K562 (cell line): ENCODE measurements around the gene ZFYVE26. TPM values are rescaled to one million over a fixed set of nuclear protein-coding genes. Genes with fewer than 3 reads are reported as not detected.

Experiments used
- ATF3 ChIP-seq, 2 experiments: fragments of 450-650 bp in 1 of 2; sonication (generic) in 1 of 2; formaldehyde crosslinking in 1 of 2; IDR thresholded peaks in 1 of 2; conservative IDR thresholded peaks in 1 of 2; 2 replicates each; pipeline versions ENCODE4 v1.6.1 to v1.8.1; 2016 to 2023; ENCODE audit warnings: mild to moderate bottlenecking in 2 of 2, moderate library complexity in 2 of 2, inconsistent platforms in 1 of 2, missing genetic modification reagents in 1 of 2
- CEBPB ChIP-seq: fragments of 450-650 bp; IDR thresholded peaks from 2 replicates; pipeline ENCODE4 v1.6.1; 2016; ENCODE audit warnings: missing genetic modification characterization, missing compliant biosample characterization
- CEBPG ChIP-seq, 3 experiments: fragments of 200-800 bp in 1 of 3; sonication (Bioruptor generic) in 1 of 3; sonication (generic) in 1 of 3; formaldehyde crosslinking in 1 of 3; IDR thresholded peaks in 2 of 3; conservative IDR thresholded peaks in 1 of 3; 2 replicates each; pipeline versions ENCODE4 v1.6.1 to v1.8.0; 2016 to 2022; ENCODE audit warnings: missing compliant biosample characterization in 2 of 3, missing genetic modification characterization in 2 of 3, mild to moderate bottlenecking in 1 of 3, missing genetic modification reagents in 1 of 3
- ERF ChIP-seq: fragments of 450-650 bp; formaldehyde crosslinking; IDR thresholded peaks from 2 replicates; pipeline ENCODE4 v1.4.0; 2020; ENCODE audit warnings: mild to moderate bottlenecking, mixed read lengths
- MAFG ChIP-seq: fragments of 450-650 bp; conservative IDR thresholded peaks from 2 replicates; pipeline ENCODE4 v1.6.1; 2016; ENCODE audit warnings: missing genetic modification characterization, missing compliant biosample characterization
- MBD1 ChIP-seq: fragments of 250-450 bp; sonication (Bioruptor Pico); IDR thresholded peaks from 2 replicates; pipeline ENCODE4 v1.8.0; 2022; ENCODE audit warnings: inconsistent platforms
- polyA plus RNA-seq, 8 experiments: library from polyadenylated mRNA; depleted of rRNA in 4 of 8; stranded (reverse) in 5 of 8; unstranded in 3 of 8; fragments of >200 nt; fragmentation: Nextera tagmentation in 2 of 8; fragmentation: Illumina TruSeq in 1 of 8; extraction: Ambion mirVana in 2 of 8; extraction: Trizol in 1 of 8; gene quantifications; 2 replicates each; pipeline versions ENCODE4 v1.2.1 to v1.2.3, GENCODE V29; 2011 to 2014; ENCODE audit warnings: inconsistent platforms in 1 of 8, missing spikeins in 1 of 8
- total RNA-seq, 7 experiments: library from RNA; depleted of rRNA in 6 of 7; stranded (reverse); fragments of >200 nt in 6 of 7; fragmentation: Illumina TruSeq in 2 of 7; extraction: Trizol in 2 of 7; gene quantifications; 2 replicates each; pipeline versions ENCODE4 v1.2.1 to v1.2.3, GENCODE V29; 2011 to 2021; ENCODE audit warnings: low replicate concordance in 1 of 7
- TF ChIP-seq, protein P1 (sequence below): fragments of 250-450 bp; sonication (Bioruptor Pico); IDR thresholded peaks from 2 replicates; pipeline ENCODE4 v1.8.0; 2021; ENCODE audit warnings: moderate library complexity, mild to moderate bottlenecking, inconsistent platforms

The ZFYVE26 gene
- total and polyA plus RNA-seq, 9 of the 15 experiments (the other 6 are each of a cell fraction or from before 2014, with no cell fraction given), result 0.32 to 9.1 (median 5.9) TPM

DNA sequence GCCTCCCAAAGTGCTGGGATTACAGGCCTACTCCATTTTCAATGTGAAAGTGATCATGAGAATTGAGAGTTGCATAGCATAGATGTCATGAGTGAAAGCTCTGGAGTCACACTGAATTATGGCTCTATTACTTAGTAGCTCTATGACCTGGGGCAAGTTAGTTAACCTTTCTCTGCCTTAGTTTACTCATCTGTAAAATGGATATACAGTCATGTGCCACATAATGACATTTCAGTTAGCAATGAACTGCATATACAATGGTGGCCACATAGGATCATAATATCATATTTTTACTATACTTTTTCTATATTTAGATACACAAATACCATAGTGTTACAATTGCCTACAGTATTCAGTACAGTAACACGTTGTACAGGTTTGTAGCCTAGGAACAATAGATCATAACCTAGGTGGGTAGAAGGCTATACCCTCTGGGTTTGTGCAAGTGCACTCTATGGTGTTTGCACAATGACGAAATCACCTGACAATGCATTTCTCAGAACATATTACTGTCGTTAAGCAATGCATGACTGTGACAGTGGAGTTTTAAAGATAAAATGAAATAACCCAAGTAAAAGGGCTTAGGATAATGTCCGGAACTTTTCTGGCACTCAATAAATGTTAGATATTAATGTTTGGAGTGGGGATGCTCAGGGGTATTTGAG lies 53.1 kb downstream of the ZFYVE26 start (continued):
- TF ChIP-seq, protein P1, sequence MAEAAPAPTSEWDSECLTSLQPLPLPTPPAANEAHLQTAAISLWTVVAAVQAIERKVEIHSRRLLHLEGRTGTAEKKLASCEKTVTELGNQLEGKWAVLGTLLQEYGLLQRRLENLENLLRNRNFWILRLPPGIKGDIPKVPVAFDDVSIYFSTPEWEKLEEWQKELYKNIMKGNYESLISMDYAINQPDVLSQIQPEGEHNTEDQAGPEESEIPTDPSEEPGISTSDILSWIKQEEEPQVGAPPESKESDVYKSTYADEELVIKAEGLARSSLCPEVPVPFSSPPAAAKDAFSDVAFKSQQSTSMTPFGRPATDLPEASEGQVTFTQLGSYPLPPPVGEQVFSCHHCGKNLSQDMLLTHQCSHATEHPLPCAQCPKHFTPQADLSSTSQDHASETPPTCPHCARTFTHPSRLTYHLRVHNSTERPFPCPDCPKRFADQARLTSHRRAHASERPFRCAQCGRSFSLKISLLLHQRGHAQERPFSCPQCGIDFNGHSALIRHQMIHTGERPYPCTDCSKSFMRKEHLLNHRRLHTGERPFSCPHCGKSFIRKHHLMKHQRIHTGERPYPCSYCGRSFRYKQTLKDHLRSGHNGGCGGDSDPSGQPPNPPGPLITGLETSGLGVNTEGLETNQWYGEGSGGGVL (CRISPR knock-in tag), result no peak
- TF ChIP-seq MBD1 (no peak), ERF (CRISPR knock-in tag) (no peak), ATF3 (IDR thresholded peaks at IDR 0.05) (peak; percentile 20; the same call in 1 of the 2 replicates), ATF3 (CRISPR knock-in tag; conservative IDR thresholded peaks at IDR 0.05) (no peak), CEBPB (peak; percentile 79), CEBPG (CRISPR knock-in tag; IDR thresholded peaks at IDR 0.05) (no peak), CEBPG (tag; conservative IDR thresholded peaks at IDR 0.05 in 1 of 2, IDR thresholded peaks at IDR 0.05 in 1 of 2) (peak in 1 of 2 experiments; percentile 52; a peak in 2 of 4 replicates), MAFG (tag) (peak; percentile 21; the same call in 1 of the 2 replicates)
- TF ChIP-seq, all 486 proteins: peak for 8
